MM.1S (cell line): ENCODE measurements around the gene ID3.

Experiments used
- DNase-seq: peaks from one replicate; pipeline ENCODE4 v3.0.0-alpha.2; 2015
- H2AFZ ChIP-seq: fragments of 300-600 bp; sonication (generic); 2 replicates; pipeline ENCODE4 v1.6.0; 2016; ENCODE audit warnings: antibody characterized with exemption, low read length
- H3F3A ChIP-seq: fragments of 300-600 bp; sonication (generic); 2 replicates; pipeline ENCODE4 v1.6.1; 2016; ENCODE audit warnings: mild to moderate bottlenecking, antibody characterized with exemption, low read length, moderate library complexity, mixed read lengths; ENCODE audit not compliant: insufficient read depth
- H3K27ac ChIP-seq: fragments of 300-600 bp; sonication (generic); 2 replicates; pipeline ENCODE4 v1.5.1; 2016; ENCODE audit warnings: mild to moderate bottlenecking, low read length
- H3K27me3 ChIP-seq: fragments of 300-600 bp; sonication (generic); replicated peaks from 2 replicates; pipeline ENCODE4 v1.6.0; 2016; ENCODE audit warnings: low read length; ENCODE audit not compliant: insufficient read depth
- H3K36me3 ChIP-seq: fragments of 300-600 bp; sonication (generic); replicated peaks from 2 replicates; pipeline ENCODE4 v1.6.1; 2016; ENCODE audit warnings: mild to moderate bottlenecking, low read length, mixed read lengths; ENCODE audit not compliant: insufficient read depth
- H3K4me1 ChIP-seq: fragments of 300-600 bp; sonication (generic); 2 replicates; pipeline ENCODE4 v1.6.1; 2016; ENCODE audit warnings: low read length, mixed read lengths
- H3K4me2 ChIP-seq: fragments of 300-600 bp; sonication (generic); 2 replicates; pipeline ENCODE4 v1.6.0; 2016; ENCODE audit warnings: low read depth, low read length
- H3K4me3 ChIP-seq: fragments of 300-600 bp; sonication (generic); 2 replicates; pipeline ENCODE4 v1.5.1; 2016; ENCODE audit warnings: low read length, mixed read lengths
- H3K79me2 ChIP-seq: fragments of 300-600 bp; sonication (generic); 2 replicates; pipeline ENCODE4 v1.6.1; 2016; ENCODE audit warnings: mixed run types, low read length, mixed read lengths
- H3K9ac ChIP-seq: fragments of 300-600 bp; sonication (generic); 2 replicates; pipeline ENCODE4 v1.6.1; 2016; ENCODE audit warnings: low read length, mixed read lengths
- H3K9me2 ChIP-seq: fragments of 300-600 bp; sonication (generic); replicated peaks from 2 replicates; pipeline ENCODE4 v1.6.1; 2016; ENCODE audit warnings: mild to moderate bottlenecking, low read length, mixed read lengths; ENCODE audit not compliant: insufficient read depth
- H3K9me3 ChIP-seq: fragments of 300-600 bp; sonication (generic); replicated peaks from 2 replicates; pipeline ENCODE4 v1.6.1; 2016; ENCODE audit warnings: mild to moderate bottlenecking, low read length, mixed read lengths; ENCODE audit not compliant: insufficient read depth
- H4K20me1 ChIP-seq: fragments of 300-600 bp; sonication (generic); 2 replicates; pipeline ENCODE4 v1.6.1; 2016; ENCODE audit warnings: mild to moderate bottlenecking, low read length, moderate library complexity, mixed read lengths; ENCODE audit not compliant: insufficient read depth
- CTCF ChIP-seq: fragments of 300-600 bp; sonication (generic); IDR thresholded peaks from 2 replicates; pipeline ENCODE4 v1.5.1; 2016; ENCODE audit warnings: antibody characterized with exemption, low read length, mixed read lengths
- EZH2 ChIP-seq: fragments of 300-600 bp; sonication (generic); optimal IDR thresholded peaks from 2 replicates; pipeline ENCODE3; 2017; ENCODE audit warnings: low read depth, mild to moderate bottlenecking, antibody characterized with exemption, low read length, mixed read lengths
- EZH2phosphoT487 ChIP-seq: fragments of 300-600 bp; sonication (generic); IDR thresholded peaks from 2 replicates; pipeline ENCODE4 v1.6.1; 2018; ENCODE audit warnings: antibody characterized with exemption, low read length

The ID3 gene

DNA sequence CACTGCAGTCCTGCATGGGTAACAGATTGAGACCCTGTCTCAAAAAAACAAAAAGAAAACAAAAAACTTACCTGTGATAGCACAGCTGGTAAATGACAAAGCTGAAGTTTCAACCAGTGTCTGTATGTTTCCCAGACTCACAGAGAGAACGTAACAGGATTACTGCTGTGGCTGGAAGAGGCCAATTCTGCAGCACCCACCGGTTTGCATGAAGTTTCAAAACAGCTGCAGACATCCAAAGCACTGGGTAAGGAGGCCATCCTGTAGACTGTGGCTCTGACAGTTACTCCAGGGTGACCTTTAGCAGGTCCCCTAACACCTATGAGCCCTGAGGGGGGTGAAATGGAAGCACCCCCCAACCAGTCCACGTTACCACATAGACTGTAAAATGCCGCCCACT is 7.5 kb downstream of the ID3 start:
- no peak overlapping the region for H3K4me3 ChIP-seq
- no peak overlapping the region for H3K4me2 ChIP-seq
- H3K9me3 ChIP-seq, result no peaks in the 10 kb centered on the region
- H3K36me3 ChIP-seq, result no peaks in the 10 kb centered on the region
- H3K27ac ChIP-seq, result no peak overlapping the region
- H4K20me1 ChIP-seq, result no peaks in the 10 kb centered on the region
- no peak overlapping the region for H2AFZ ChIP-seq
- 0 out of 2 replicates have a peak, but pooled peaks cover 11% of the 10 kb centered on the region for H3F3A ChIP-seq
- no peaks in the 10 kb centered on the region for H3K79me2 ChIP-seq
- H3K9ac ChIP-seq, result no peak overlapping the region
- no peaks in the 10 kb centered on the region for H3K9me2 ChIP-seq
- DNase-seq, result no peak
- TF ChIP-seq EZH2, result no peak
- no peak for TF ChIP-seq EZH2phosphoT487
- TF ChIP-seq CTCF, result no peak
- peaks cover 21% of the 10 kb centered on the region for H3K4me1 ChIP-seq
- H3K27me3 ChIP-seq, result no peaks in the 10 kb centered on the region

- H3K4me1 ChIP-seq, result peaks cover 1% of the 10 kb centered on the region; the same call in 1 of the 2 replicates
- H3K27ac ChIP-seq, result no peak overlapping the region
- TF ChIP-seq CTCF (no peak), EZH2 (no peak), EZH2phosphoT487 (no peak)
- H3K9me2 ChIP-seq, result no peaks in the 10 kb centered on the region
- H3K9ac ChIP-seq, result no peak overlapping the region
- H2AFZ ChIP-seq, result no peak overlapping the region
- no peaks in the 10 kb centered on the region for H3K36me3 ChIP-seq
- DNase-seq, result no peak
- no peaks in the 10 kb centered on the region for H4K20me1 ChIP-seq
- no peaks in the 10 kb centered on the region for H3K27me3 ChIP-seq
- no peaks in the 10 kb centered on the region for H3F3A ChIP-seq
- H3K79me2 ChIP-seq, result no peaks in the 10 kb centered on the region
- no peak overlapping the region for H3K4me2 ChIP-seq
- H3K4me3 ChIP-seq, result no peak overlapping the region
- no peaks in the 10 kb centered on the region for H3K9me3 ChIP-seq
These were observed 10.6 kb downstream of the ID3 start for GRCh38 chr1:23548704-23549143.

DNA sequence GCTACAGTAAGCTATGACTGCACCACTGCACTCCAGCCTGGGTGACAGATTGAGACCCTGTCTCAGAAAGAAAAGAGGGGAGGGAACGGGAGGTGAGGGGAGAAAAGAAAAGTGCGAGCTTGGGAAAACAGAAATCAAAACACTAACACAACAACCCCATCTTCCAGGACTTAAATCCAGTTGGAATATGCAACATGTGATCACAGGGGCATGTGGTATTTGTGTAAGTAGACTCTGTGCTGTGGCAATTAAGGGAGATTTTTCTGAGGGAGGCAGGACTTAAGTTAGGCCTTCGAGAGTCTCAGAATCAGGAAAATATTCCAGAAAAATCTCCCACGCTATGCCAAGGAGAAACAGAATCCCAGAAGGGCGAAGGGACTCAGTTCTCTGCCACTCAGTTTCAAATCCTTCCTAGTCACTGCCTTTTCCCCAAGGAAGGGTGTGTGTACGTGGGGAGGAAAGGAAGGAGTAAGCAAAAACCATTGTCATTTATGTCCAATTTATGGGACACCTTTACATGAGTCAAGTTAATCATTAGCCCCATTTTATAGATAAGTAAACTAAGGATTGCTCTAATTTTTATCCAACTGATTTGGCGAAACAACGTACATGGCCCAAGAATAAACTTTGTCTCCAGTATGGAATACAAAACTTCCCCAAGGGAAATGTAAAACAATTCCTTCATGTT is 12.3 kb downstream of the ID3 start:
- no peaks in the 10 kb centered on the region for H4K20me1 ChIP-seq
- TF ChIP-seq CTCF (no peak), EZH2 (no peak), EZH2phosphoT487 (no peak)
- H3K9me3 ChIP-seq, result no peaks in the 10 kb centered on the region
- H3K4me3 ChIP-seq, result no peak overlapping the region
- no peak for DNase-seq
- no peak overlapping the region for H3K27ac ChIP-seq
- H3K9me2 ChIP-seq, result no peaks in the 10 kb centered on the region
- H2AFZ ChIP-seq, result no peak overlapping the region
- H3K9ac ChIP-seq, result no peak overlapping the region
- H3K4me2 ChIP-seq, result no peak overlapping the region
- H3K4me1 ChIP-seq, result no peaks in the 10 kb centered on the region
- no peaks in the 10 kb centered on the region for H3F3A ChIP-seq
- H3K27me3 ChIP-seq, result no peaks in the 10 kb centered on the region
- no peaks in the 10 kb centered on the region for H3K79me2 ChIP-seq
- no peaks in the 10 kb centered on the region for H3K36me3 ChIP-seq
